ENCODE data around the gene TMC8.
"Not testable (repeated sequence)": the region's sequence is repeated elsewhere in the genome, so short reads cannot be mapped to it uniquely, and the experiment has no call there.

DNA sequence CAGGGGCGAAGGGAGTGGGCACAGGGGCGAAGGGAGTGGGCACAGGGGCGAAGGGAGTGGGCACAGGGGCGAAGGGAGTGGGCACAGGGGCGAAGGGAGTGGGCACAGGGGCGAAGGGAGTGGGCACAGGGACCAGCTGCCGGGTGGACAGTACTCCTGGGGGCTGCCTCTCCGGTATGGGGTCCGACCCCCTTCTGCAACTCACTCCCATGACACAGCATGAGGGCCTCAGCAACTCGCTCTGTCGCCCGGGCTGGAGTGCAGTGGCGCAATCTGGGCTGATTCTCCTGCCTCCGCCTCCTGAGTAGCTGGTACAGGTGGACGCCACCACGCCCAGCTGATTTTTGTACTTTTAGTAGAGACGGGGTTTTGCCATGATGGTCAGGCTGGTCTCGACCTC is 14.8 kb upstream of the TMC8 start:
- TF ChIP-seq, protein P1, sequence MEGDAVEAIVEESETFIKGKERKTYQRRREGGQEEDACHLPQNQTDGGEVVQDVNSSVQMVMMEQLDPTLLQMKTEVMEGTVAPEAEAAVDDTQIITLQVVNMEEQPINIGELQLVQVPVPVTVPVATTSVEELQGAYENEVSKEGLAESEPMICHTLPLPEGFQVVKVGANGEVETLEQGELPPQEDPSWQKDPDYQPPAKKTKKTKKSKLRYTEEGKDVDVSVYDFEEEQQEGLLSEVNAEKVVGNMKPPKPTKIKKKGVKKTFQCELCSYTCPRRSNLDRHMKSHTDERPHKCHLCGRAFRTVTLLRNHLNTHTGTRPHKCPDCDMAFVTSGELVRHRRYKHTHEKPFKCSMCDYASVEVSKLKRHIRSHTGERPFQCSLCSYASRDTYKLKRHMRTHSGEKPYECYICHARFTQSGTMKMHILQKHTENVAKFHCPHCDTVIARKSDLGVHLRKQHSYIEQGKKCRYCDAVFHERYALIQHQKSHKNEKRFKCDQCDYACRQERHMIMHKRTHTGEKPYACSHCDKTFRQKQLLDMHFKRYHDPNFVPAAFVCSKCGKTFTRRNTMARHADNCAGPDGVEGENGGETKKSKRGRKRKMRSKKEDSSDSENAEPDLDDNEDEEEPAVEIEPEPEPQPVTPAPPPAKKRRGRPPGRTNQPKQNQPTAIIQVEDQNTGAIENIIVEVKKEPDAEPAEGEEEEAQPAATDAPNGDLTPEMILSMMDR (conservative IDR thresholded peaks at IDR 0.05; ENCODE audit: low read depth, low read length) = not testable (repeated sequence)
- not testable (repeated sequence) for TF ChIP-seq EZH2 (IDR thresholded peaks at IDR 0.05; ENCODE audit: low read length, unreplicated experiment); EZH2phosphoT487 (IDR thresholded peaks at IDR 0.05; ENCODE audit: borderline replicate concordance, low read length)

Measured in PC-3 (cell line).